Peyer's patch (tissue), 4 donors: ENCODE measurements around the gene CD70.

Experiments used
- POLR2A ChIP-seq, 2 donors: fragments of 450-650 bp; IDR thresholded peaks; one replicate each; pipeline ENCODE4 v1.5.1; 2017; ENCODE audit warnings: antibody characterized with exemption in 2 of 2, mild to moderate bottlenecking in 2 of 2, moderate library complexity in 2 of 2
- TF ChIP-seq, protein P1 (sequence below), 6 experiments: fragments of 450-650 bp in 4 of 6; fragments of 200-600 bp in 2 of 6; sonication (generic) in 1 of 6; IDR thresholded peaks; one replicate each; pipeline ENCODE4 v1.5.1; 2017 to 2019; ENCODE audit warnings: antibody characterized with exemption in 6 of 6, mild to moderate bottlenecking in 3 of 6, moderate library complexity in 1 of 6

DNA sequence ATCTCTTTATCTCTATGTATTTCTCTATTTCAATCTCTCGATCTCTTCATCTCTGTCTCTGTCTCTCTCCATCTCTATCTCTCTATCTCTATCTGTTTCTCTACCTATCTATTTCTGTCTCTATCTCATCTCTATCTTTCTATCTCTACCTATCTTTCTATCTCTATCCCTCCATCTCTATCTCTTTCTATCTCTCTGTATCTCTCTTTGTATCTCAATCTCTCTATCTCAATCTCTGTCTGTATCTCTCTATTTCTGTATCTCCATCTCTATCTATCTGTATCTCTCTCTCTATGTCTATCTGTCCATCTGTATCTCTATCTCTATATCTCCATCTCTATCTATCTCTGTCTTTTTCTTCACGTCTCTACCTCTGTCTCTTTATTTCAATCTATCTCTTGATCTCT lies 34.9 kb downstream of the CD70 start:
- no peak for TF ChIP-seq POLR2A (IDR thresholded peaks at IDR 0.05)
- TF ChIP-seq, protein P1, sequence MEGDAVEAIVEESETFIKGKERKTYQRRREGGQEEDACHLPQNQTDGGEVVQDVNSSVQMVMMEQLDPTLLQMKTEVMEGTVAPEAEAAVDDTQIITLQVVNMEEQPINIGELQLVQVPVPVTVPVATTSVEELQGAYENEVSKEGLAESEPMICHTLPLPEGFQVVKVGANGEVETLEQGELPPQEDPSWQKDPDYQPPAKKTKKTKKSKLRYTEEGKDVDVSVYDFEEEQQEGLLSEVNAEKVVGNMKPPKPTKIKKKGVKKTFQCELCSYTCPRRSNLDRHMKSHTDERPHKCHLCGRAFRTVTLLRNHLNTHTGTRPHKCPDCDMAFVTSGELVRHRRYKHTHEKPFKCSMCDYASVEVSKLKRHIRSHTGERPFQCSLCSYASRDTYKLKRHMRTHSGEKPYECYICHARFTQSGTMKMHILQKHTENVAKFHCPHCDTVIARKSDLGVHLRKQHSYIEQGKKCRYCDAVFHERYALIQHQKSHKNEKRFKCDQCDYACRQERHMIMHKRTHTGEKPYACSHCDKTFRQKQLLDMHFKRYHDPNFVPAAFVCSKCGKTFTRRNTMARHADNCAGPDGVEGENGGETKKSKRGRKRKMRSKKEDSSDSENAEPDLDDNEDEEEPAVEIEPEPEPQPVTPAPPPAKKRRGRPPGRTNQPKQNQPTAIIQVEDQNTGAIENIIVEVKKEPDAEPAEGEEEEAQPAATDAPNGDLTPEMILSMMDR (IDR thresholded peaks at IDR 0.05), result no peak
